HepG2 (cell line): ENCODE measurements around the gene KCNJ5. TPM values are rescaled to one million over a fixed set of nuclear protein-coding genes. Genes with fewer than 3 reads are reported as not detected.

ENCODE experiments used
- ATAC-seq: fragments of 200-7000 bp; cut with Tn5 transposase; 3 replicates; pipeline ENCODE4 v1.9.1; 2020; ENCODE audit warnings: mild to moderate bottlenecking, moderate library complexity
- BruUV-seq: library from RNA; stranded (reverse); fragments of 400-500 nt; replicated peaks from 2 replicates; lab custom pipeline; 2021; lab: Mats Ljungman, UMichigan
- CTCF ChIA-PET: fragments of 300-600 bp; formaldehyde crosslinking; extraction: SDS; loops from one replicate; lab custom pipeline; 2021; ENCODE audit warnings: low total read pairs, inconsistent platforms, low intra/inter-chr PET ratio; lab: Yijun Ruan, JAX
- POLR2A ChIA-PET: fragments of 350-600 bp; sonication (Branson Sonifier 250); formaldehyde crosslinking; loops from one replicate; lab custom pipeline; 2020; ENCODE audit warnings: antibody characterized with exemption, inconsistent platforms; lab: Yijun Ruan, JAX
- DNase-seq: peaks from one replicate; pipeline ENCODE4 v3.0.0-alpha.2; 2015; ENCODE audit warnings: low spot score
- FAIRE-seq: peaks from 3 replicates; lab custom pipeline; 2011; peaks lifted over from hg19 to GRCh38; lab: Jason Lieb, UNC
- H2AFZ ChIP-seq: one replicate; pipeline ENCODE4 v1.6.1; 2011; ENCODE audit warnings: low read length, inconsistent platforms
- H3K27ac ChIP-seq: fragments of 300-600 bp; 3 replicates; pipeline ENCODE4 v1.8.0; 2011; ENCODE audit warnings: mixed run types, mild to moderate bottlenecking, mixed read lengths, low read length, inconsistent platforms; ENCODE audit not compliant: insufficient read depth; ENCODE audit errors: extremely low read length
- H3K27me3 ChIP-seq, 2 experiments: fragments of 200-600 bp in 1 of 2; 2 replicates in 1 of 2; 3 replicates in 1 of 2; pipeline versions ENCODE4 v1.6.0 to v1.8.0; 2011; ENCODE audit warnings: low read length in 2 of 2, mild to moderate bottlenecking in 2 of 2, moderate library complexity in 2 of 2, inconsistent platforms in 1 of 2; ENCODE audit not compliant: insufficient read depth in 2 of 2, control insufficient read depth in 1 of 2
- H3K36me3 ChIP-seq, 2 experiments: fragments of 200-600 bp in 1 of 2; replicated peaks in 1 of 2; 2 replicates in 1 of 2; 3 replicates in 1 of 2; pipeline versions ENCODE4 v1.5.1 to v1.8.0; 2011; ENCODE audit warnings: low read length in 2 of 2, inconsistent platforms in 1 of 2; ENCODE audit not compliant: insufficient read depth in 2 of 2, control insufficient read depth in 1 of 2
- H3K4me1 ChIP-seq: 2 replicates; pipeline ENCODE4 v1.5.1; 2012; ENCODE audit warnings: low read length, inconsistent platforms; ENCODE audit not compliant: insufficient read depth
- H3K4me2 ChIP-seq: 2 replicates; pipeline ENCODE4 v1.6.0; 2011; ENCODE audit warnings: low read depth, low read length, inconsistent platforms
- H3K4me3 ChIP-seq, 3 experiments: fragments of 200-600 bp in 1 of 3; sonication (generic), shearing (Covaris generic) in 1 of 3; replicated peaks in 1 of 3; 2 replicates each; pipeline ENCODE4 v1.5.1; 2011 to 2016; ENCODE audit warnings: low read length in 3 of 3, inconsistent platforms in 2 of 3, low read depth in 2 of 3, mild to moderate bottlenecking in 2 of 3, control low read depth in 1 of 3, mixed read lengths in 1 of 3; ENCODE audit not compliant: insufficient read depth in 1 of 3
- H3K79me2 ChIP-seq: one replicate; pipeline ENCODE4 v1.6.1; 2011; ENCODE audit warnings: low read length, inconsistent platforms; ENCODE audit not compliant: insufficient read depth
- H3K9ac ChIP-seq: 2 replicates; pipeline ENCODE4 v1.6.0; 2011; ENCODE audit warnings: mild to moderate bottlenecking, low read depth, low read length, inconsistent platforms; ENCODE audit not compliant: insufficient read depth
- H3K9me3 ChIP-seq: 2 replicates; pipeline ENCODE4 v1.5.1; 2012; ENCODE audit warnings: mild to moderate bottlenecking, low read length
- H4K20me1 ChIP-seq: 2 replicates; pipeline ENCODE4 v1.6.0; 2011; ENCODE audit warnings: inconsistent platforms, mild to moderate bottlenecking, low read length, moderate library complexity; ENCODE audit not compliant: insufficient read depth
- ARID4A ChIP-seq: sonication (generic); formaldehyde crosslinking; IDR thresholded peaks from 2 replicates; pipeline ENCODE4 v1.5.0; 2020; ENCODE audit warnings: mild to moderate bottlenecking, missing genetic modification reagents, borderline replicate concordance
- CEBPB ChIP-seq: IDR thresholded peaks from 2 replicates; pipeline ENCODE4 v1.6.1; 2011; ENCODE audit warnings: low read depth, low read length, improper control_type of control experiment, borderline replicate concordance
- FOXJ3 ChIP-seq: sonication (generic); formaldehyde crosslinking; IDR thresholded peaks from 2 replicates; pipeline ENCODE4 v1.4.0; 2020; ENCODE audit warnings: missing genetic modification reagents, mild to moderate bottlenecking, borderline replicate concordance
- KLF13 ChIP-seq: sonication (generic); formaldehyde crosslinking; IDR thresholded peaks from 2 replicates; pipeline ENCODE4 v1.4.0; 2020; ENCODE audit warnings: mild to moderate bottlenecking, missing genetic modification reagents
- MEIS2 ChIP-seq: sonication (generic); formaldehyde crosslinking; IDR thresholded peaks from 2 replicates; pipeline ENCODE4 v1.9.0; 2021; ENCODE audit warnings: mild to moderate bottlenecking, missing genetic modification reagents
- SMYD3 ChIP-seq: sonication (generic); formaldehyde crosslinking; IDR thresholded peaks from 2 replicates; pipeline ENCODE4 v1.8.1; 2023; ENCODE audit warnings: mild to moderate bottlenecking, missing genetic modification reagents
- ZFP37 ChIP-seq: sonication (generic); formaldehyde crosslinking; IDR thresholded peaks from 2 replicates; pipeline ENCODE4 v1.4.0; 2020; ENCODE audit warnings: missing genetic modification reagents, borderline replicate concordance
- ZFP91 ChIP-seq: sonication (generic); formaldehyde crosslinking; IDR thresholded peaks from 2 replicates; pipeline ENCODE4 v1.9.0; 2022; ENCODE audit warnings: missing genetic modification reagents, mild to moderate bottlenecking, borderline replicate concordance
- ZNF512B ChIP-seq: sonication (generic); formaldehyde crosslinking; IDR thresholded peaks from 2 replicates; pipeline ENCODE4 v1.5.1; 2020; ENCODE audit warnings: missing genetic modification reagents, mild to moderate bottlenecking, borderline replicate concordance
- ZNF552 ChIP-seq: sonication (generic); formaldehyde crosslinking; IDR thresholded peaks from 2 replicates; pipeline ENCODE4 v1.9.0; 2022; ENCODE audit warnings: missing genetic modification reagents, mild to moderate bottlenecking, borderline replicate concordance
- ZNF674 ChIP-seq: sonication (generic); formaldehyde crosslinking; IDR thresholded peaks from 2 replicates; pipeline ENCODE4 v1.5.0; 2020; ENCODE audit warnings: low read depth, mild to moderate bottlenecking, missing genetic modification reagents
- WGBS: methylation state at CpG from one replicate; pipeline ENCODE4 v1.1.6; 2017; ENCODE audit warnings: low lambda C conversion rate; 5-methylcytosine and 5-hydroxymethylcytosine counted together
- in situ Hi-C: cut with HindIII; loops from 2 replicates; pipeline ENCODE4 v1.10.0; 2017; ENCODE audit warnings: low pct_unique_long_range_greater_than_20kb; ENCODE audit not compliant: extremely low pct_ligation_motif_present
- intact Hi-C: fragments of 100-400 bp; cut with micrococcal nuclease; formaldehyde crosslinking; loops from one replicate; pipeline ENCODE4 v1.10.0; 2022; ENCODE audit not compliant: unreplicated experiment
- polyA plus RNA-seq, 8 experiments: library from polyadenylated mRNA; depleted of rRNA in 3 of 8; stranded (reverse) in 7 of 8; unstranded in 1 of 8; fragments of >200 nt; fragmentation: Illumina TruSeq in 4 of 8; extraction: Trizol in 4 of 8; gene quantifications; 2 replicates each; pipeline versions ENCODE4 v1.2.1 to v1.2.3, GENCODE V29; 2011 to 2016; ENCODE audit warnings: low read depth in 4 of 8, missing spikeins in 1 of 8, mixed read lengths in 1 of 8; ENCODE audit not compliant: insufficient read depth in 1 of 8
- total RNA-seq, 5 experiments: library from RNA; depleted of rRNA; stranded (reverse); fragments of >200 nt; fragmentation: Illumina TruSeq; extraction: Trizol; gene quantifications; 2 replicates each; pipeline ENCODE4 v1.2.3, GENCODE V29; 2016; ENCODE audit warnings: low read depth in 1 of 5
- TF ChIP-seq, protein P1 (sequence below): sonication (generic); formaldehyde crosslinking; IDR thresholded peaks from 2 replicates; pipeline ENCODE4 v1.5.0; 2020; ENCODE audit warnings: mild to moderate bottlenecking, low read depth, missing genetic modification reagents, borderline replicate concordance
- TF ChIP-seq, protein P2 (sequence below): sonication (generic); formaldehyde crosslinking; IDR thresholded peaks from 2 replicates; pipeline ENCODE4 v1.8.0; 2022; ENCODE audit warnings: mild to moderate bottlenecking, missing genetic modification reagents

Gene KCNJ5
- total and polyA plus RNA-seq, 2 of the 13 experiments (the other 11 are each of a cell fraction or from before 2014, with no cell fraction given) = not detected

DNA sequence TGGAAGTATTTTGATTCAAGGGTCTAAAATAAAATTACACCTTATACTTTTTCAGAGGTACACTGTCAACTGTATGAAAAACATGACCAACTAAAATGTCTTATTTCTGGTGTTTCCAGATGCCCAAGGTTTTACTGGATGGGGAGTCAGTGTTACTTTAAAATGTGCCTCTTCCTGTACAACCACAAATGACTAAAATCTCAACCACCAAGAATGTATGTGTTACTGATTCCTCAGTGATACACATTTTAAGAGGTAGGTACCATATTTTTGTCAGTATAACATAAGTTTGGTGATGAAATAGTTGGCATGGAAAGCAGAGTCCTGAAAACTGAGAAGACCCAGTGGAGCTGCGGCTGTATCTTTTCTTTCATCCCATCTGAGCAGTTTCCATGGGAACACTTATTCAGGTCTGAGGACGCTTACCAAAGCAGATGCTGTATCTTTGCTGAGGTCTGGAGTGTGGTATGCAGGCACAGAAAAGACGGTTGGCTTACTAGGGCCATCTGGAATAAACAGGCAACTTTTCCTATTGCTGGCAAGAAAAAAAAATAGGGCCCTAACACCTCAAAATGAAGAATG lies 72.7 kb downstream of the KCNJ5 start:
- no peak overlapping the region for H3K4me2 ChIP-seq
- no peaks in the 10 kb centered on the region for H3K79me2 ChIP-seq
- DNase-seq (no peak), ATAC-seq (no peak), FAIRE-seq (no peak)
- ChIA-PET POLR2A (no interaction called here), CTCF (no interaction called here)
- no peaks in the 10 kb centered on the region for H3K4me1 ChIP-seq
- H3K27me3 ChIP-seq = no peaks in the 10 kb centered on the region
- no peak overlapping the region for H3K9ac ChIP-seq
- no peak overlapping the region for H2AFZ ChIP-seq
- no TSS peak for BruUV-seq
- no peaks in the 10 kb centered on the region for H3K9me3 ChIP-seq
- H3K4me3 ChIP-seq = no peak overlapping the region
- H3K27ac ChIP-seq = no peak overlapping the region
- WGBS = 98% methylated on average over 3 of the region's 3 CpGs
- in situ Hi-C loops = no loop called here
- H3K36me3 ChIP-seq = peaks cover 0 to under 1% of the 10 kb centered on the region in 2 experiments; a peak in 1 of 5 replicates
- no peaks in the 10 kb centered on the region for H4K20me1 ChIP-seq
- intact Hi-C loops = no loop called here
- TF ChIP-seq CEBPB = no peak
- no peak for TF ChIP-seq ZFP37 (CRISPR knock-in tag)
- TF ChIP-seq ZNF512B (CRISPR knock-in tag) = no peak
- no peak for TF ChIP-seq KLF13
- TF ChIP-seq, protein P1, sequence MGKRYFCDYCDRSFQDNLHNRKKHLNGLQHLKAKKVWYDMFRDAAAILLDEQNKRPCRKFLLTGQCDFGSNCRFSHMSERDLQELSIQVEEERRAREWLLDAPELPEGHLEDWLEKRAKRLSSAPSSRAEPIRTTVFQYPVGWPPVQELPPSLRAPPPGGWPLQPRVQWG (CRISPR knock-in tag) = no peak
- TF ChIP-seq ZFP91 (CRISPR knock-in tag) = no peak
- TF ChIP-seq FOXJ3 = no peak
- no peak for TF ChIP-seq ZNF552 (CRISPR knock-in tag)
- TF ChIP-seq ZNF674 (CRISPR knock-in tag) = no peak
- no peak for TF ChIP-seq SMYD3 (CRISPR knock-in tag)
- TF ChIP-seq, protein P2, sequence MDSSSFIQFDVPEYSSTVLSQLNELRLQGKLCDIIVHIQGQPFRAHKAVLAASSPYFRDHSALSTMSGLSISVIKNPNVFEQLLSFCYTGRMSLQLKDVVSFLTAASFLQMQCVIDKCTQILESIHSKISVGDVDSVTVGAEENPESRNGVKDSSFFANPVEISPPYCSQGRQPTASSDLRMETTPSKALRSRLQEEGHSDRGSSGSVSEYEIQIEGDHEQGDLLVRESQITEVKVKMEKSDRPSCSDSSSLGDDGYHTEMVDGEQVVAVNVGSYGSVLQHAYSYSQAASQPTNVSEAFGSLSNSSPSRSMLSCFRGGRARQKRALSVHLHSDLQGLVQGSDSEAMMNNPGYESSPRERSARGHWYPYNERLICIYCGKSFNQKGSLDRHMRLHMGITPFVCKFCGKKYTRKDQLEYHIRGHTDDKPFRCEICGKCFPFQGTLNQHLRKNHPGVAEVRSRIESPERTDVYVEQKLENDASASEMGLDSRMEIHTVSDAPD (CRISPR knock-in tag) = no peak
- TF ChIP-seq ARID4A (CRISPR knock-in tag) = no peak
- TF ChIP-seq MEIS2 (CRISPR knock-in tag) = no peak
